ENCODE results near the gene FUS.
"Not testable (repeated sequence)": the region's sequence is repeated elsewhere in the genome, so short reads cannot be mapped to it uniquely, and the experiment has no call there.

The FUS gene

DNA sequence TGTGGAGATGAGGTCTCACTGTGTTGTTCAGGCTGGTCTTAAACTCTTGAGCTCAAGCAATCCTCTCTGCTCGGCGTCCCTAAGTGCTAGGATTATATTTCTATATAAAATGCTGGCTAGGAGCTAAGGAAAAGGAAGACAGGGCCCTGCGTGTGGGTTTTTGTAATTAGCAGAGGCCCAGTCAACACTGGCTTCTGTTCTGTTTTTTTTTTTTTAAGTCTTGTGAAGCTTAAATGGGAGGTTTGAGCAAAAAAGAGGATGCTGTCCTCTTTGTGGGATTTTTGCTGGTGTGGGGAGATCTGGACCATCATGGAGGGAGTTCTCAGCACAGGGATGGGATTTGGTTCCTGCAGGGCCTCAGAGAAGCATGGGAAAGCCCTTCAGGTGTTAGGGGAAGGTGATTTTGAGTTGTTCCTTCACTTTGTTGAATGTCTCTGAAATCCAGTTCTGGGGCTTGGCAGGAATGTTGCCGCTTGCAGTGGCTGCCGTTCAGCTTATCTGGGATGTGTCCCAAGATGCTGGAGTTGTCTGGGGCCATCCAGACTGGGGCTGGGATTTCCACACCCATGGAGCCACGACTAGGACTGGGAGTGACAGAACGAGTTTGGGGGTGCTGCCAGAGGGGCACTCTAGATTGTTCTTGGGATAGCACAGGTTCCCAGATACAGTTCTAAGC is 18.4 kb downstream of the FUS start:
- Histone ChIP-seq H3K36me3 (ENCODE audit: control insufficient read depth in 1 of 2, insufficient read depth in 2 of 2, low read length in 2 of 2) (peaks cover 12 to 34% of the 10 kb centered on the region in 2 donors), H3K4me3 (ENCODE audit: low read depth in 1 of 2, low read length in 2 of 2) (no peak overlapping the region), H3K27ac (ENCODE audit: low read length) (no peak overlapping the region), H3K4me1 (ENCODE audit: control insufficient read depth in 1 of 2, insufficient read depth in 2 of 2, low read length in 2 of 2) (peaks cover 8 to 16% of the 10 kb centered on the region in 2 donors), H3K9me3 (ENCODE audit: control insufficient read depth in 1 of 2, low read length in 2 of 2) (no peaks in the 10 kb centered on the region), H3K27me3 (ENCODE audit: low read depth, low read length) (no peaks in the 10 kb centered on the region)

DNA sequence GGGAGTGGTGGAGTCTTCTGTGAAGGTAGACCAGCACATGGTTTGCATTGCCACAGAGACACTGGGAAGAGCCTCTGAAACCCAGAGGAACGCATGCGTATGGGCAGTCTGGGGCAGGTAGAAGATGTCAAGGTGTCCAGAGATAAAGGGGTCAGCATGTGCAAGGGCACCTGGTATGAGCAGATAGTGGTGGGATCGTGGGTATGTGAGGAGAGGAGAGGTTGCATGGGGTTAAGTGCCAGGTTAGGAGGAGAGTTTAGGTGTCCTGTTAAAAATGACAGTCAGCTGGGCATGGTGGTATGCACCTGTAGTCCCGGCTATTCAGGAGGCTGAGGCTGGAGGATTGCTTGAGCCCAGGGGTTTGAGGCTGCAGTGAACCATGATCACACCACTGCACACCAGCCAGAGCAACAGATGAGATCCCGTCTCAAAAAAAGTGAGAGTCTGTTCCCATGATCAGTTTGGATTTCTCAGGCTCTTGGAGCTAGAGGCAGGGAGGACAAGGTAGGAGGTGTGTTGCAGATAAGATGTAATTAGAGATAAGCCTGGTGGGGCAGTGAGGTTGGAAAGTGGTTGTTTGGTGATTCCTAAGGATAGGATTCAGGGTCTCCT is 19.6 kb downstream of the FUS start:
- H3K9me3 ChIP-seq (ENCODE audit: control insufficient read depth in 1 of 2, low read length in 2 of 2): no peaks in the 10 kb centered on the region
- H3K27ac ChIP-seq (ENCODE audit: low read length): no peak overlapping the region
- H3K4me3 ChIP-seq (ENCODE audit: low read depth in 1 of 2, low read length in 2 of 2): no peak overlapping the region
- peaks cover 8 to 16% of the 10 kb centered on the region in 2 donors for H3K4me1 ChIP-seq (ENCODE audit: control insufficient read depth in 1 of 2, insufficient read depth in 2 of 2, low read length in 2 of 2)
- H3K36me3 ChIP-seq (ENCODE audit: control insufficient read depth in 1 of 2, insufficient read depth in 2 of 2, low read length in 2 of 2): peaks cover 9 to 24% of the 10 kb centered on the region in 2 donors
- H3K27me3 ChIP-seq (ENCODE audit: low read depth, low read length): no peaks in the 10 kb centered on the region

DNA sequence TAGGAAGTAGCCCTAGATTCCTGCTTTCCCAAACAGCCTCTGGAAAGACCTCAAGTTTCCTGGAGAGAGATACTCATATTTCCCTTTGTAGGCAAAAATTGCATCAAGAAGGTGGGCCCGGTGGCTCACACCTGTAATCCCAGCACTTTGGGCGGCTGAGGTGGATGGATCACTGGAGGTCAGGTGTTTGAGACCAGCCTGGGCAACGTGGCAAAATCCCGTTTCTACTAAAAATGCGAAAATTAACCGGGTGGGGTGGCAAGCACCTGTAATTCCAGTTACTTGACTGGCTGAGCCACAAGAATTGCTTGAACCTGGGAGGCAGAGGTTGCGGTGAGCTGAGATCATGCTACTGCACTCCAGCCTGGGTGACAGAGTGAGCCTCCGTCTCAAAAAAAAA is 20.2 kb downstream of the FUS start:
- H3K27me3 ChIP-seq (ENCODE audit: low read depth, low read length); H3K9me3 ChIP-seq (ENCODE audit: control insufficient read depth in 1 of 2, low read length in 2 of 2); H3K27ac ChIP-seq (ENCODE audit: low read length); H3K4me3 ChIP-seq (ENCODE audit: low read depth in 1 of 2, low read length in 2 of 2): not testable (repeated sequence)
- peaks cover 9 to 19% of the 10 kb centered on the region in 2 donors for H3K36me3 ChIP-seq (ENCODE audit: control insufficient read depth in 1 of 2, insufficient read depth in 2 of 2, low read length in 2 of 2)
- H3K4me1 ChIP-seq (ENCODE audit: control insufficient read depth in 1 of 2, insufficient read depth in 2 of 2, low read length in 2 of 2): peaks cover 8 to 16% of the 10 kb centered on the region in 2 donors

DNA sequence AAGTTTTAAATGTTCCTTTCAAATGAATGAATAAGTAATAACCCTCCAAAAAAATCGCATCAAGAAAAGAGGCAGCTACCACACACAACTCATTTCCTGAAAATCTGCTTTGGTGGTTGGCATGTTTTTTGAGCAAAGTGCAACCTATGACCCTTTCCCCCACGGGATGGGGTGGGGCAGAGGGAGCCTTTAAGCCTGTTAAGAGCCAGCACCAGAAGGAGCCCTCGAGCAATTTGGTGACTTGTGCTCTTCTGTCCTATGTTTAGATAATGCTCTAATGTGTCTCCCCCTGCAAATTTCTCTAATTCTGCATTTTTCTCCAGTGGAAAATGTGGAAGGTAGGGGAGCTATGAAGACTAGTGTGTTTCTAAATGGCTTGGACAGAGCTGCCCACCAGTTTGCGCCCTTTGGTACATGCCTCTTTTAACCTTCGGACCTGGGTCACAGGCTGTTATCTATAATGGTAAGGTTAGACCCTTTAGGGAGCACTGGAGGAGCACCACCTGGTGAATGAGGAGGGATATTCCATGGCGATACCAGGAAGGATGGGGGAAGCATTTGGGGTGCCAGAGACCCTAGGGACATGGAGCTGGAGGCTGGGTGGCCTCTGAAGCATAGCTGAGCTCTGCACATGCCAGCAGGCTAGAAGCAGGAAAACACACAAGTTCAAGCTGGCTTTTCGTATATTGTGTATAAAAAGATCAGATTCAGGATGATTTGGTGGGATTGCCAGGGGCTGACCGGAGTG is 21.1 kb downstream of the FUS start:
- no peaks in the 10 kb centered on the region for H3K27me3 ChIP-seq (ENCODE audit: low read depth, low read length)
- no peak overlapping the region for H3K27ac ChIP-seq (ENCODE audit: low read length)
- H3K9me3 ChIP-seq (ENCODE audit: control insufficient read depth in 1 of 2, low read length in 2 of 2): no peaks in the 10 kb centered on the region
- peaks cover 8 to 16% of the 10 kb centered on the region in 2 donors for H3K4me1 ChIP-seq (ENCODE audit: control insufficient read depth in 1 of 2, insufficient read depth in 2 of 2, low read length in 2 of 2)
- H3K36me3 ChIP-seq (ENCODE audit: control insufficient read depth in 1 of 2, insufficient read depth in 2 of 2, low read length in 2 of 2): peaks cover 4 to 11% of the 10 kb centered on the region in 2 donors
- H3K4me3 ChIP-seq (ENCODE audit: low read depth in 1 of 2, low read length in 2 of 2): peak overlapping the region; percentile 68 to 90

DNA sequence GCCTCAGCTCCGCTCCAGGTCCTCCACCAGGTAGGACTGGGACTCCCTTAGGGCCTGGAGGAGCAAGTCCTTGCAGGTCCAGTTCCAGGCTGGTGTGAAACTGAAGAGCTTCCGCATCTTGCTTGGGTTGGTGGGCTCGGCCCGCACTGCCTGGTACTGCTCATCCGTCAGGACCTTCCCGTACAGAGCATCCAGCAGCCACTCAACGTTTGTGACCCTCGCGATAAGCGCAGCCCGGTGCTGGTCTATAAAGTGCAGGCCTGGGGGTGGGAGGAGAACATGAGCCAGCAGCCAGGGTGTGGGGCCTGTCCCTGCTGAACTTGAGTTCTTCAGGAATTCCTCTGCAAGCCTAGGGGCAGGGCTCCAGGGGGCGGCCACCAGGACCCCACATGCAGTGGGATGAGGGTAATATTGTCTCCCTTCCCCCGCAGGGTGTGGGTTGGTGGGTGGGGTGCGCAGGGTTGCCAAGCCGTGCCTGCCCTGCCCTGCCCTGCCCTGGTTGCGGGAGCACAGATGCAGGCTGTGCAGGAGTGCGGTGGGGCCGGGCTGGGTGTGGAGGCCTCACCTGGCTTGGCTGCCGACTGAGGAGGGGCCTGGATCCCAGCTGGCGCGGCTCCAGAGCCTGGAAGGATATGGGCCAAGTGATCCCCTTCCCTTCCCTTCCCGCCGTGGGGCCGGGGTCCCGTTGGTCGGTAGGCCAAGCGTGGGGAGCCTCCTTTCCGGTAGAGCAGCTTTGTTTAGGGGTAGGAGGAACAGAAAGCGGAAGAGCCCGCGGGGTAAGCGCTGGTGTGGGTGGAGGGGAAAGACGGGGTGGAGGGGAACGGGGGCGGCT is 21.9 kb downstream of the FUS start:
- H3K36me3 ChIP-seq (ENCODE audit: control insufficient read depth in 1 of 2, insufficient read depth in 2 of 2, low read length in 2 of 2): peaks cover 4 to 5% of the 10 kb centered on the region in 2 donors
- no peaks in the 10 kb centered on the region for H3K27me3 ChIP-seq (ENCODE audit: low read depth, low read length)
- H3K9me3 ChIP-seq (ENCODE audit: control insufficient read depth in 1 of 2, low read length in 2 of 2): no peaks in the 10 kb centered on the region
- peak overlapping the region; percentile 23 for H3K27ac ChIP-seq (ENCODE audit: low read length)
- H3K4me1 ChIP-seq (ENCODE audit: control insufficient read depth in 1 of 2, insufficient read depth in 2 of 2, low read length in 2 of 2): peaks cover 8 to 16% of the 10 kb centered on the region in 2 donors
- peak overlapping the region; percentile 68 to 90 for H3K4me3 ChIP-seq (ENCODE audit: low read depth in 1 of 2, low read length in 2 of 2)

DNA sequence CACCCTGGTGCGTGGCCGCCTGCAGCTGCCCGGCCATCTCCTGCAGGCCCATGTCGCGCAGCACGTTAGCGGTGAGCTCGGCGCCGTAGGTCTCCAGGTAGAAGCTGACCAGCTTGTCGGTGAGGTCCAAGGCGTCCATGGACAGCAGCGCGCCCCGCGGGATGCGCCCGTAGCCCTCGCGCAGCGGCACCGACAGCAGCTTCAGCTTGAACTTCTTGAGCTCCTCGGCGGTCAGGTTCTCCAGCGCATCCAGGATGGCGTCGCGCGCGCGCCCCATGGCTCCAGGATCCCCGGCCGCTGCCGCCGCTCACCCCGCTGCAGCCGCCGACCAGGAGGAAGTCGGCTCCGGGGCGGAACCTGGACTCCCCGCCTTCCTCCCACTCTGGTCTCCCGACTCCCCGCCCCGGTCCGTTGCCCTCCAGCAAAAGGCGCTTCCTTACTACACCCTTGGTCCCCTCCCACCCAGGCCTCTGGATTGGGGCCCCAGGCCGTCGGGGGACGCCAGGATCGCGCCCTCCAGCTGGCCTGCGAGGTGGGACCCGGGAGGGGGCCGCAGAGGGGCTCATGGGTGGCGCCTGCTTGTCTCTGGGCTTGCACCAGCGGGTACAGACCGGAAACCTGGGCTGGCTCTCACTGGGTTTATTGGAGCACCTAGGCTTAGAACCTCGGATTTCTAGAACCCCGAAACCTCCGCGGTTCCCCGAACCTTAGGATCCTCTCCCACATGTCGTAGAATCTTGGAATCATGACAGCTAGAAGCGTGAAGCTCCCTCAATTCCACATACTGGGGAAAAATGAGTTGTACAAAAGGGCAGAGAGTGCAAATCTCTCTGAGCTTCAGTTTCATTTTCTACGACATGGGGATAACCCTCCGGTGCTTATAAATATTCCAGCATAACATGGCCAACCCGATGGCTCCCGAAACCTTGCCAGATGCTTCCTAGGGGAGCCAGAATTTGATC is 22.8 kb downstream of the FUS start, which contains the start of gene PYCARD:
Gene PYCARD, minus strand, starts transcription at position 347 of the 962 bp plus-strand sequence. Its CDS starts 70 bp downstream, at position 277.
- Histone ChIP-seq H3K36me3 (ENCODE audit: control insufficient read depth in 1 of 2, insufficient read depth in 2 of 2, low read length in 2 of 2) (peaks cover 4 to 5% of the 10 kb centered on the region in 2 donors), H3K4me1 (ENCODE audit: control insufficient read depth in 1 of 2, insufficient read depth in 2 of 2, low read length in 2 of 2) (peaks cover 8 to 16% of the 10 kb centered on the region in 2 donors)

DNA sequence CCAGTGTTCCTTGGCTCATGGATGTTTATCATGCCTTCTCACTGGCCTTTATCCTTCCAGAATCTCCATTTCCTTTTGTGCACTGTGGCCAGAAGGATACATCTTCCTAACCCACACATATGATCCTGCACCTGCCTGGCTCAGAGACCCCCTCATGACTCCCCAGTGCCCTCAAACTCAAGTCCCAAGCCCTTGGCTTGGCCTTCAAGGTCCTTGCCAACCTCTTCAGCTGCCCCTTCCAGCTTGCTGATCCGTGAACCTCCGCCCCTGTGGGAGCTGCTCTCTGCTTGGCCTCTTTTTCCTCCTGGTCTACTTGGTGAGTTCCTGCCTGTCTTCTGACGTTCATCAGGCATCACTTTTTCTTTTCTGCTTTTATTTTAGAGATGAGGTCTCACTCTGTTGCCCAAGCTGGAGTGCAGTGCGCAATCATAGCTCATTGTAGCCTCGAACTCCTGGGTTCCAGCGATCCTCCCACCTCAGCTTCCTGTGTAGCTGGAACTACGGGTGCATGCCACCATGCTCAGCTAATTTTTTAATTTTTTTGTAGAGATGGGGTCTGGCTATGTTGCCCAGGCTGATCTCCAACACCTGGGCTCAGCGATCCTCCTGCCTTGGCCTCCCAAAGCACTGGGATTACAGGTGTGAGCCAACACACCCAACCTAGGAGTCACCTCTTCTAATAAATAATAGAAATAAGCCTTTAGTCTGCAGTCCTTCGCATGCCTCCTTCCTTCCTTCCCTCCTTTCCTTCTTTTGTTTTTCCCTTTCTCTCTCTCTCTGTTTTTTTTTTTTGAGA is 25.1 kb downstream of the FUS start:
- Histone ChIP-seq H3K4me1 (ENCODE audit: control insufficient read depth in 1 of 2, insufficient read depth in 2 of 2, low read length in 2 of 2) (peaks cover 8 to 16% of the 10 kb centered on the region in 2 donors), H3K9me3 (ENCODE audit: control insufficient read depth in 1 of 2, low read length in 2 of 2) (no peaks in the 10 kb centered on the region), H3K27ac (ENCODE audit: low read length) (no peak overlapping the region), H3K36me3 (ENCODE audit: control insufficient read depth in 1 of 2, insufficient read depth in 2 of 2, low read length in 2 of 2) (no peaks in the 10 kb centered on the region), H3K4me3 (ENCODE audit: low read depth in 1 of 2, low read length in 2 of 2) (no peak overlapping the region), H3K27me3 (ENCODE audit: low read depth, low read length) (no peaks in the 10 kb centered on the region)

More for the DNA sequence above, 22.8 kb downstream of the FUS start, which contains the start of gene PYCARD:
- Histone ChIP-seq H3K27me3 (ENCODE audit: low read depth, low read length) (no peaks in the 10 kb centered on the region), H3K4me3 (ENCODE audit: low read depth in 1 of 2, low read length in 2 of 2) (peak within 1 kb of the TSS; percentile 68 to 90), H3K9me3 (ENCODE audit: control insufficient read depth in 1 of 2, low read length in 2 of 2) (no peaks in the 10 kb centered on the region), H3K27ac (ENCODE audit: low read length) (peak within 1 kb of the TSS; percentile 23)

DNA sequence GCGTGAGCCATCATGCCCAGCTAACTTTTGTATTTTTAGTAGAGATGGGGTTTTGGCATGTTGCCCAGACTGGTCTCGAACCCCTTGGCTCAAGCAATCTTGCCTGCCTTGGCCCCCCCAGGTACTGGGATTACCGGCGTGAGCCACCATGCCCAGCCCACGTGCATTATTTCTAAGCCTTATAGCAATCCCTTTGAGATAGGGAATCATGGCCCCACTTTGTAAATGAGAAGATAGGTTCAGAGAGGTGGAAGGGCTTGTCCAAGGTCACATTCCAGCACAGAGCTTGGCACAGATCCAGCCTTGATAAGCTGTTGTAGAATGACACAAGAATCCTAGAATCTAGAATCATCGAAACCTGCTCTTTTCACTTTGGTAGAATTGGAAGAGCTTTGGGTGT is 26.8 kb downstream of the FUS start:
- Histone ChIP-seq H3K4me3 (ENCODE audit: low read depth in 1 of 2, low read length in 2 of 2) (no peak overlapping the region), H3K9me3 (ENCODE audit: control insufficient read depth in 1 of 2, low read length in 2 of 2) (no peaks in the 10 kb centered on the region), H3K36me3 (ENCODE audit: control insufficient read depth in 1 of 2, insufficient read depth in 2 of 2, low read length in 2 of 2) (no peaks in the 10 kb centered on the region), H3K27me3 (ENCODE audit: low read depth, low read length) (no peaks in the 10 kb centered on the region), H3K4me1 (ENCODE audit: control insufficient read depth in 1 of 2, insufficient read depth in 2 of 2, low read length in 2 of 2) (peaks cover 0 to 5% of the 10 kb centered on the region in 2 donors), H3K27ac (ENCODE audit: low read length) (no peak overlapping the region)

DNA sequence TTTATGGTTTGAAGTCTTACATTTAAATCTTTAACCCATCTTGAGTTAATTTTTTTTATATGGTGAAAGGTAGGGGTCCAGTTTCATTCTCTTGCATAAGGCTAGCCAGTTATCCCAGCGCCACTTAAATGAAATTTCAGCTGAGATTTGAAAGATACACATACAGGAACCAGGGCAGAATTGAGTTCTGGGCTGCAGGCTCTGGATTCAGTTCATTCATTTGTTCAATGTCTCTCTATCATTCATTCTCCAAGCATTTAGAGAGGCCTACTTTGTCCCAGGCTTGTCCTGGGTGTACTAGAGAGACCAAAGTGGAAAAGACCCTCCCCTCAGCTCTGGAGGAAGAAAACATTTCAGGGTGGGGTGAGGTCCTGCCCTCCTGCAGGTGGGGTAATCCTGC is 33.4 kb downstream of the FUS start:
- no peaks in the 10 kb centered on the region for H3K9me3 ChIP-seq (ENCODE audit: control insufficient read depth in 1 of 2, low read length in 2 of 2)
- H3K4me1 ChIP-seq (ENCODE audit: control insufficient read depth in 1 of 2, insufficient read depth in 2 of 2, low read length in 2 of 2): peaks cover 8 to 28% of the 10 kb centered on the region in 2 donors
- peaks cover 19% of the 10 kb centered on the region for H3K27me3 ChIP-seq (ENCODE audit: low read depth, low read length)
- H3K27ac ChIP-seq (ENCODE audit: low read length): no peak overlapping the region
- H3K4me3 ChIP-seq (ENCODE audit: low read depth in 1 of 2, low read length in 2 of 2): no peak overlapping the region
- no peaks in the 10 kb centered on the region for H3K36me3 ChIP-seq (ENCODE audit: control insufficient read depth in 1 of 2, insufficient read depth in 2 of 2, low read length in 2 of 2)

All from muscle layer of duodenum (tissue), 2 donors.